Activated naive CD8-positive, alpha-beta T cell (primary cell): ENCODE results near the gene DTNB.

Experiments
- H3K27ac Mint-ChIP-seq: one replicate; pipeline ENCODE4 v1.8.0; 2021; ENCODE audit warnings: mixed read lengths
- H3K27me3 Mint-ChIP-seq: one replicate; pipeline ENCODE4 v1.8.0; 2021; ENCODE audit warnings: mixed read lengths
- H3K36me3 Mint-ChIP-seq: one replicate; pipeline ENCODE4 v1.8.0; 2021; ENCODE audit warnings: mixed read lengths
- H3K4me1 Mint-ChIP-seq: one replicate; pipeline ENCODE4 v1.8.0; 2021; ENCODE audit warnings: low read depth, mixed read lengths
- H3K4me3 Mint-ChIP-seq: one replicate; pipeline ENCODE4 v1.8.0; 2021; ENCODE audit warnings: mild to moderate bottlenecking, mixed read lengths
- H3K9me3 Mint-ChIP-seq: one replicate; pipeline ENCODE4 v1.8.0; 2021; ENCODE audit warnings: low read depth, mixed read lengths

The DTNB gene

DNA sequence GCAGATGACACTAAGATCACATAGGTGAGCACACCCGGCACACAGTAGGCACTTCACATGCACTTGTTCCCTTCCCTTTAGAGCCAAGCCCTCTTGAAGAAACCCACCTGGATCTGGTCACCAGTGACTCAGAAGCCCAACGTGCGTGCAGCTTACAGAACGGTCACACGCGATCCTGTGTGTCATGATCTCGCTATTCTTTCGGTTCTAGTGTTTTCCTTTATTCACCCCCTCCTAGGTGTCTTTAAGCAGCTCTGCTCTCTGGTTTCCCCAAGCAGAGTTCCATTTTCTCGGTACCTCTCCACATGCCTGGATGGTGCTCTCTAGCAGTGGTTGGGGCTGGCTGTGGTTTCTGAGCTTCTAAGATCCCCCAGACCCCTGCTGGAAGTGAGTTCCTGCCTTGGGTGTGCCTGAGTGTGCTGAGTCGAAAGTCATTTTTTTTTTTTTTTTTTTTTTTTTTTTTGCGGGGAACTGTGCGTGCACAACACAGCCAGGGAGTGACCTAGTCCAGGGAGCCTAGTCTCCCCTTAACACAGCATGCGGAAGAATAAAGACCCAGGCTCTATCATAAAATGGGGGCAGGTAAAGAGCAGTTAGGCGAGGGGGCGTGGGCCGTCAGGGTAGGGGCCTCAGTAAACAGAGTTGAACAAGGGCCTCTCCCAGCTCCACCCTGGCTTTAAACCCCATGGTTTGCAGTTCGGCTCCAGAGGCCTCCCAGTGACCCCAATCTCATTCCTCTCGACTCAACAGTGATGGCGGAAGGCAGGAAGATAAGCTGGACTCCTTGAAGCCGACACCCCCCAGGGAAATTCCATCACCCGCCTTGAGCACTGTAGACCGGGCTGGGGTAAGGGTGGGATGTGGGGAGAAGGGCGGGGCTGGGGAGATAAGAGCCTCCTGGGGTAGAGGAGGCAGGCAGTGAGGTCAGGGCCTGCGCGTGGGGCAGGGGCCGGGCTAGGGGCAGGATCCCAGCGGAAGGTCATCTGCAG lies 301.8 kb downstream of the DTNB start:
- Mint-ChIP-seq H3K36me3 (no peaks in the 10 kb centered on the region), H3K4me1 (peaks cover 6% of the 10 kb centered on the region), H3K27ac (no peak overlapping the region), H3K9me3 (no peaks in the 10 kb centered on the region), H3K4me3 (no peak overlapping the region), H3K27me3 (no peaks in the 10 kb centered on the region)

DNA sequence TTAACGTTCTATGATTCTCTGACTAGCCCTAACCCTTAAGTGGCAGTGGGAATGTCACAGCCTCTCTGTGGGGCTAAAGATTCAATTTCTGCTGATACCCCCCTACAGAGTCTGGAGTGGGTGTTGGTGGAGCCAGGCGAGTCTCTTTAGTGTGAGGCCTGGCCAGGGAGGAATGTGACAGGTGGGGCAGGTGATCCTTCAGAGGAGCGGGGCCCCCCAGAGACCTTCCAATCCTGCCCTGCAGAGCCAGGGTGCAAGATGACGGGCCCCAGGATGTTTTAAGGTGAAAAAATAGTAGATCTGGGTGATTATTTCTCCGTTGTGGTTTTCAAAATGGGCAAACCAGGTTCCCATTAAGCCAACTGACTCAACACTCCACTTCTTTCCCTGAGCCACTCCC lies 303.5 kb downstream of the DTNB start:
- H3K4me3 Mint-ChIP-seq = no peak overlapping the region
- H3K4me1 Mint-ChIP-seq = no peaks in the 10 kb centered on the region
- H3K27ac Mint-ChIP-seq = no peak overlapping the region
- no peaks in the 10 kb centered on the region for H3K9me3 Mint-ChIP-seq
- H3K27me3 Mint-ChIP-seq = no peaks in the 10 kb centered on the region
- H3K36me3 Mint-ChIP-seq = no peaks in the 10 kb centered on the region

DNA sequence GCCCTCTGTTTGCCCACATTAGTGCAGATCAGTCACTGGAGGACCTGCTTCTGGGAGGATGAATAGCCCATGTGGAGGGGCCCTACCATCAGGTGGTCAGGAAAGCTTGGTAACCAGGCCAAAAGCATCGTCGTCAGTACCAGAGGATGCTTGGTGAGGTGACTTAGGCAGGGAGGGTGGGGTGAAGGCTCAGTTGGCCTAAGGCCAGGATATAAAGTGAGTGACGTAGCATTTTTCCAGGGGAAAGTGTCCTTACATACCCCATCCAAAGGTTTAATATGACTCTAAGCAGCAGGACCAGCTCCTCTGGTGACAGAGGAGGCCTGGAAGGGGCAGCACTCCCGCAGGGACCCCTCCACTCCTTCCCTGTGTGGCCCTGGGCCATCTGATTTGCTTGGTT lies 303.9 kb downstream of the DTNB start:
- H3K36me3 Mint-ChIP-seq = no peaks in the 10 kb centered on the region
- no peaks in the 10 kb centered on the region for H3K4me1 Mint-ChIP-seq
- peak overlapping the region; percentile 11 for H3K27ac Mint-ChIP-seq

DNA sequence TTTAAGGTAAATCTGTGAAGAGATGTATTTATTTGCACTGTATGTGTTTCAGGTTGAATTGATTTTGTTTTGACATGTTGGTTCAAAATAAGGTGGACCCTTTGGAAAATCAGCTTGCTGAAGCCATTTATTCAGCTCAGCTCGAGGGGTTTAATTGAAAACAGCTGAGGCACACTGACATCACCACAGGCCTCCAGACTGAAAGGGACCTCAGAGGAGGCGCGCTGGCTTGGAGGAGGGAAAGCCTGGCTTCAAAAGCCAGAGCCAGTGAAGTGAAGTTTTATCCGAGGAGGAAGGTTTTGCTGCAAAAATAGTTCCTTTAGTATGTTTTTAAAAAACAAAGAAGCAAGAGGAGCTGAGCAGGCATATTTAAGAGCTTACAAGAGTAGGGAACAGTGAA lies 304.7 kb downstream of the DTNB start:
- Mint-ChIP-seq H3K27ac (no peak overlapping the region), H3K36me3 (no peaks in the 10 kb centered on the region), H3K27me3 (no peaks in the 10 kb centered on the region)

More for the DNA sequence above, 303.9 kb downstream of the DTNB start:
- Mint-ChIP-seq H3K4me3 (no peak overlapping the region), H3K27me3 (no peaks in the 10 kb centered on the region), H3K9me3 (no peaks in the 10 kb centered on the region)

GRCh38 chr2:25367296-25367695 lies 306.1 kb downstream of the DTNB start:
- Mint-ChIP-seq H3K27me3 (no peaks in the 10 kb centered on the region), H3K9me3 (no peaks in the 10 kb centered on the region), H3K36me3 (no peaks in the 10 kb centered on the region), H3K4me1 (peaks cover 10% of the 10 kb centered on the region), H3K27ac (no peak overlapping the region), H3K4me3 (no peak overlapping the region)

More for the DNA sequence above, 304.7 kb downstream of the DTNB start:
- Mint-ChIP-seq H3K9me3 (no peaks in the 10 kb centered on the region), H3K4me3 (no peak overlapping the region), H3K4me1 (no peaks in the 10 kb centered on the region)

DNA sequence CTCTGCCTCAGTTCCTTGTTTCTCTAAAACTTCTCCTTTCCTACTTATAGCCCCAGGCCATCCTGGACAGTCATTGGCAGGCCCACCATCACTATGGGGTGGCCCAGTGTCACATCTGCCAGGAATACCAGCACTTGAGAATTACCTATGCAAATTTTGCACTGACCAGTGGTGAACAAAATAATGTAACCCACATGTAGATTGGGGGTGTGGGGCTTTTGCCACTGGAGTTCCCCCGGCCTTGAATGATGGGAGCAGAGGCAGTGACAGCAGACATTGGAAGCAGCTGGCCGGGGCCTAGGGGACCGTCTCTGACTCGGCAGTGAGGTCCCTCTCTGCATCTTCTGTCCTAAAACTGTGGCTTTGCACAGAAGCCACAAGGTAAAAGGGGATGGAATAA lies 306.7 kb downstream of the DTNB start:
- H3K9me3 Mint-ChIP-seq = no peaks in the 10 kb centered on the region
- H3K36me3 Mint-ChIP-seq = no peaks in the 10 kb centered on the region

GRCh38 chr2:25365241-25365640 lies 308.1 kb downstream of the DTNB start:
- no peak overlapping the region for H3K27ac Mint-ChIP-seq
- H3K36me3 Mint-ChIP-seq = no peaks in the 10 kb centered on the region
- peaks cover 13% of the 10 kb centered on the region for H3K4me1 Mint-ChIP-seq
- no peaks in the 10 kb centered on the region for H3K27me3 Mint-ChIP-seq
- H3K4me3 Mint-ChIP-seq = no peak overlapping the region
- no peaks in the 10 kb centered on the region for H3K9me3 Mint-ChIP-seq

More for the DNA sequence above, 306.7 kb downstream of the DTNB start:
- Mint-ChIP-seq H3K27ac (no peak overlapping the region), H3K27me3 (no peaks in the 10 kb centered on the region), H3K4me3 (no peak overlapping the region), H3K4me1 (peaks cover 13% of the 10 kb centered on the region)

DNA sequence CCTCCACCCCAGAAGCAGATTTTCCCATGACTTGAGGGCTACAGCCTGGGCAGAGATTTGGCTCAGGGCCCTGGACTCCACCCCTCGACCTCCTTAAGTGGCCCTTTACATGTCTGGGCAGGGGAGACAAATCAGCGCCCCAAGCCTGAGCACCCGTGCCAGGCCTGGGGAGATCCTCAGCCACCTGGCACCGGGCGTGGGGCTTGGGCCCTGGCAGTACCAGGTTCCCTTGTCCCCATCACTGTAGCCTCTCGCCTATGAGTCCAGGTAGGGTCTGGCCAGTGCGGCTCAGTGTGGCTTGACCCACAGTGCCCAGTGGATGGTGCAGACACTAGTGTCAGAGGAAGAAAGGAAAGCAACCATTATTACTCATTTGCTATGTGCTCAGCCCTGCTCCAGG lies 309.6 kb downstream of the DTNB start:
- peak overlapping the region; percentile 44 for H3K4me3 Mint-ChIP-seq
- peak overlapping the region; percentile 41 for H3K27ac Mint-ChIP-seq
- H3K27me3 Mint-ChIP-seq = no peaks in the 10 kb centered on the region
- no peaks in the 10 kb centered on the region for H3K36me3 Mint-ChIP-seq
- H3K9me3 Mint-ChIP-seq = no peaks in the 10 kb centered on the region
- peaks cover 13% of the 10 kb centered on the region for H3K4me1 Mint-ChIP-seq

GRCh38 chr2:25362434-25363145 lies 310.8 kb downstream of the DTNB start:
- Mint-ChIP-seq H3K4me1 (peaks cover 13% of the 10 kb centered on the region), H3K27me3 (no peaks in the 10 kb centered on the region), H3K9me3 (no peaks in the 10 kb centered on the region), H3K36me3 (no peaks in the 10 kb centered on the region), H3K4me3 (peak overlapping the region; percentile 90), H3K27ac (peak overlapping the region; percentile 93)

GRCh38 chr2:25362049-25362433 lies 311.3 kb downstream of the DTNB start:
- no peaks in the 10 kb centered on the region for H3K27me3 Mint-ChIP-seq
- H3K27ac Mint-ChIP-seq = peak overlapping the region; percentile 93
- peak overlapping the region; percentile 90 for H3K4me3 Mint-ChIP-seq

DNA sequence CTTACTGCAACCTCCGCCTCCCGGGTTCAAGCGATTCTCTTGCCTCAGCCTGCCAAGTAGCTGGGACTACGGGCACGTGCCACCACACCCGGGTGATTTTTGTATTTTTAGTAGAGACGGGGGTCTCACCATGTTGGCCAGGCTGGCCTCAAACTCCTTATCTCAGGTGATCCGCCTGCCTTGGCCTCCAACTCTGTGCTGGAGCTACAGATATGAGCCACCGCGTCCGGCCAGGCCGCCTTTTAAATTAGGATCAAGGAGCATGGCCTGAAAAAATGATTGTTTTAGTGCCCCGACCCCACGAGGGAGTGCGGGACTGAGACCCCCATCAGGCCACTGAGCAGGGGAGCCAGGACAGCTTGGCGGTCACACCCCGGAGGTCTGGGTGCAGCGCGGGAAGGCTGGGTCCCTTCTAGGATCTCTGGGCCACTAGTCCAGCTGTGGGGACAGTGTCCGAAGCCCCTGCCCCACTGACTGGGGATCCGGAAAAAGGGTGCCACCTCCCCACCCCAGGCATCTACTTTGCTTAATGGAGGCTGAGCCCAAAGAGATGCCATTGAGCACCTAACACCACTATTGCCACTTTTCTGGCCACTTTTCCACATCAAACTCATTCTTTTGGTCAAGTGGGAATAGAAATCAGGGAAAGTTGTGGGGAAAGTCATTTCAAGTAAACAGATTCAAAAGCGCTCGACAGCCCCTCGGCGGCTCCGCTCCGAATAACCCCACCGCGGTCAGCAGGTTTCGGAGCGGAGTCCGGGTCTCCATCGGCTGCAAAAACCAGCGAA lies 311.9 kb downstream of the DTNB start:
- H3K4me3 Mint-ChIP-seq = peak overlapping the region; percentile 90
- peaks cover 13% of the 10 kb centered on the region for H3K4me1 Mint-ChIP-seq

More at GRCh38 chr2:25362049-25362433, 311.3 kb downstream of the DTNB start:
- H3K36me3 Mint-ChIP-seq = no peaks in the 10 kb centered on the region
- H3K9me3 Mint-ChIP-seq = no peaks in the 10 kb centered on the region
- H3K4me1 Mint-ChIP-seq = peaks cover 13% of the 10 kb centered on the region

GRCh38 chr2:25358836-25359235 lies 314.5 kb downstream of the DTNB start:
- H3K27ac Mint-ChIP-seq = no peak overlapping the region
- H3K9me3 Mint-ChIP-seq = no peaks in the 10 kb centered on the region
- no peak overlapping the region for H3K4me3 Mint-ChIP-seq
- peaks cover 13% of the 10 kb centered on the region for H3K4me1 Mint-ChIP-seq
- no peaks in the 10 kb centered on the region for H3K36me3 Mint-ChIP-seq
- H3K27me3 Mint-ChIP-seq = no peaks in the 10 kb centered on the region

More for the DNA sequence above, 311.9 kb downstream of the DTNB start:
- H3K27ac Mint-ChIP-seq = no peak overlapping the region
- H3K27me3 Mint-ChIP-seq = no peaks in the 10 kb centered on the region
- no peaks in the 10 kb centered on the region for H3K36me3 Mint-ChIP-seq
- H3K9me3 Mint-ChIP-seq = no peaks in the 10 kb centered on the region

DNA sequence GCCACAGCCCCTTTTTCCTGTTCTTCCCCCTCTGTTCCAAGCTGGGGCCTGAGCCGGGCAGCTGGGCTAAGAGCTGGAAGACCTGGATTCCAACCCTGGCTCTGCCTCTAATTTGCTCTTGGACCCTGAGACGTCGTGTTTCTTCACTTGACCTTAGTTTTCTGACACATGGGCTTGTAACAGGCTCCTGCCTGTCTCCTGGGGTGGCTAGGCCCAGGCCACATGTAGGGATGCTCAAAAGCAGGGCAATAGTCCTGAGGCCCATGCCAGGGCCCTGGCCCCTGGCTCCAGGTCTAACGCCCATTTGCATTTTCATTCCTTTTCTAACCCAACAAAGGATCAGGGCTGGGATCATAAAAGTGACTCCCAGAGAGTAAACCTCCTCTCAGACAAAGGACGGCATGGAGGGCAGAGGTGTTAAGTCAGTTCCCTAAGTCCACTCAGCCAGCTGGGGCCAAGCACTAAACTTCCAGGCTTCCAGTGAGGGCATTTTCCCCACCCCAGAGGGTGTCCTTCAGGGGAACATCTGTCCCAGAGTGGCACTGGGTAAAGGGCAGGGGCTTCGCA lies 315.0 kb downstream of the DTNB start:
- Mint-ChIP-seq H3K9me3 (no peaks in the 10 kb centered on the region), H3K36me3 (no peaks in the 10 kb centered on the region), H3K27me3 (no peaks in the 10 kb centered on the region), H3K27ac (no peak overlapping the region), H3K4me3 (no peak overlapping the region), H3K4me1 (peaks cover 11% of the 10 kb centered on the region)

DNA sequence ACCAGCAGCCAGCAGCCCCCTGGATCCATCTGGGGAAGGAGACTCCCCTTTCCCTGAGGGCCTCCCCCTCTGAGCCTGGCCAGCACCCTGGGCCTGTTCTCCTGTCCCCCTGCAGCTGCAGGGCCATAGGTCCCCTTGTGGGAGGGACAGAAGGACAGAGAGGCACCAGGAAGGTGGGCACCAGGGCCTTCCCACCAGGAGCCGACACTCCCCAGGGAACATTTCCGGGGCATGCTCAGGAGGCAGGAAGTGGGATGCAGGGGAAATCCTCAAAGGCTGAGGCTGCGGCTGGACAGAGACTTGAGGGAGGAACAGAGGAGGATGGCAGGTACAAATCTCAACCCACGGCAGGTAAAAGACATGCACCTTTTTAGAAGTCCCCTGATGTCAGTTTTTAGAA lies 317.3 kb downstream of the DTNB start:
- Mint-ChIP-seq H3K27ac (no peak overlapping the region), H3K36me3 (no peaks in the 10 kb centered on the region), H3K9me3 (no peaks in the 10 kb centered on the region), H3K27me3 (no peaks in the 10 kb centered on the region), H3K4me3 (no peak overlapping the region), H3K4me1 (peaks cover 5% of the 10 kb centered on the region)
